Mucosa of stomach (tissue), 1 donor: ENCODE measurements around the gene KCNQ1.

Source experiments
- H3K27me3 ChIP-seq: one replicate; pipeline ENCODE4 v1.7.0; 2013; ENCODE audit warnings: mild to moderate bottlenecking, low read length; ENCODE audit not compliant: control insufficient read depth, insufficient read depth
- H3K36me3 ChIP-seq: one replicate; pipeline ENCODE4 v1.7.0; 2013; ENCODE audit warnings: low read length; ENCODE audit not compliant: control insufficient read depth, insufficient read depth
- H3K4me1 ChIP-seq: one replicate; pipeline ENCODE4 v1.7.0; 2013; ENCODE audit warnings: mild to moderate bottlenecking, low read length; ENCODE audit not compliant: control insufficient read depth, insufficient read depth
- H3K4me3 ChIP-seq: one replicate; pipeline ENCODE4 v1.7.0; 2013; ENCODE audit warnings: low read length
- H3K9ac ChIP-seq: one replicate; pipeline ENCODE4 v1.7.0; 2013; ENCODE audit warnings: mild to moderate bottlenecking, low read length, moderate library complexity
- H3K9me3 ChIP-seq: one replicate; pipeline ENCODE4 v1.7.0; 2013; ENCODE audit warnings: mild to moderate bottlenecking, low read length, moderate library complexity; ENCODE audit not compliant: control insufficient read depth
- donor health status: Pancreatic carcinoma.

KCNQ1 gene

DNA sequence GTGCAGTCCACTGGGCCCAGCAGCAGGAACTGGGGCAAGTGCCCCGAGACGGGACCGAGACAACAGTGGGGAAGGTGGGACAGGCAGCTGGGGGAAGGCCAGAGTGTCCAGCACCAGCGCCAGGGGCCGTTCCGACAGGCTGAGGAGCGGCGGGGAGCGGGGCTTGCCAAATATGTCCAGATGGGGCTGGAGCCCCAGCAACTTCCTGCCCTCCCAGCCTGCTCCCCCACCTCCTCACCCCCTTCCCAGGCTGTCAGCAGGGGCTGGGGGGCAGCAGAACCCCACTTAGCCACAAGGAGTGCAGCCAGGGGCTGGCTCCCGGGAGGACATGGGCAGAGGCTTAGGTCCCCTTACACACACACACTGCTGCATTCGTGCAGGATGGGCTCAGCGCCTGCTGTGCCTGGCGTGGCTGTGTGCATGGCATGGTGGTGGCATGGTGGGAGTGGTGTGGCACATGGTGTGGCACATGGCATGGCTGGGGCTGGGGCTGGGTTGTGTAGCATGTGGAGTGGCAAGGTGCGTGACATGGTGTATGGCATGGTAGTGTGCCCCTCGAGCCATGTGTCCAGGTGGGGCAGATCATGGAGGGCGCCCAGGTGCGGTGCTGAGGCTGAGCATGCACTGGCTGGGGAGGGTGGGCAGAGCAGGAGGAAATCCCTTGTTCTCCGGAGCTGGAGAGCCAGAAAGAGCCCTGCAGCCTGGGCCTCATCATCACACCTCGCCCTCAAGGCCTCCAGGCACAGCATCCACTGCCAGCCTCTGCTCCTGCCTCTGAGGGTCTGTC lies 389.1 kb downstream of the KCNQ1 start:
- Histone ChIP-seq H3K27me3 (no peaks in the 10 kb centered on the region), H3K9me3 (no peaks in the 10 kb centered on the region), H3K36me3 (no peaks in the 10 kb centered on the region), H3K9ac (no peak overlapping the region), H3K4me3 (no peak overlapping the region), H3K4me1 (peaks cover 12% of the 10 kb centered on the region)

DNA sequence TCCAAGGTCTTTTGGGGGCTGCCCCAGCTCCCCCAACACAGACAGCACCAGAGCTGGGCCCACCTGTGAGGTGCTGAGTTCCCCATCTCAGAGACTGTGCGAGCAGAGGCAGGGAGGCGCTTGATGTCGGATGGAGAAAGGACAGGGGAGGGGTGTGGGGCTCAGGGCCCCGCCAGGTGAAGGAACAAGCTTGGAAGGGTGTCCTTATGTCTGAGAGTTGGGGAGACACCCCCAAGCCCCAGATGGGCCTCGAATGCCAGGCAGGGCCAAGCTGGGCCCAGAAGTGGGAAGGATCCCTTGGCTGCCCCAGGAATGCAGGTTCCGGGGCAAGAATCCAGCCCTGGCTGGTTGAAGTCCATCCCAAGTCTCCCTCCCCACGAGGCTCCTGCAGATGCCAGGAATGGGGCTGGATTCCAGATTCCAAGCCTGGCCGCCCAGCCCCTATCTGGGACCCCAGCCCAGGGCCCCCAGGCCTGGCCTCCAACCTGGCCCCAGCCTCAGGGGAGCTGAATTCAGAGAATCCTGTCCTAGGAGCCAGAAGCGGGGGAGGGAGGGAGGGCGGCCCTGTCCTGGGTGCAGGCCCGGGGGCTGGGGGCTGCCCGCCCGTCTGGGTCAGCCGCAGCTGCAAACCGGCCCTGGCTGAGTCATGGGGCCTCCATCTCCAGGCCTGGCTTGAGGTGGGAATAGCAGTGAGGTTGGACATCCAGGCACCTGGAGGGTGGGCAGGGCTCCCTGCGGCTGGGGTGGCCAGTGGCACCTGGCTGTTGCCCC lies 389.9 kb downstream of the KCNQ1 start:
- H3K4me1 ChIP-seq: peaks cover 12% of the 10 kb centered on the region
- H3K36me3 ChIP-seq: no peaks in the 10 kb centered on the region
- no peak overlapping the region for H3K9ac ChIP-seq
- no peak overlapping the region for H3K4me3 ChIP-seq
- no peaks in the 10 kb centered on the region for H3K27me3 ChIP-seq
- no peaks in the 10 kb centered on the region for H3K9me3 ChIP-seq

DNA sequence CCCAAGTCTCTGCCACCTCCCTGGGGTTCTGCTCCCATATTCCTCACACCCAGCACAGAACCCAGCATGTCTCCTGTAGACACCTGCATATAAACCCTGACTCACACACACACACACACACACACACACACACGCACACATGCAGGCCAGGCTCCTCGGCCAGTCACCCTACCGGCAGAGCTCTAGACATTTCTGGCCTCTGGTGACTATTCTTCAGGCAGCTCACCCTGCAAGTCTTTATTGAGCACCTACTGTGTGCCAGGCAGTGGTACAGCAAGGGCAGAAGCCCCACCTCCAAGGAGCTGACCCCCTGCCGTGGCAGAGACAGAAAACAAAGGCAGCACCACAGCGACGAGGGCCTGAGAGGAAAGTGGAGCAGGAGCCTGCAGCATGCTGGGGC lies 390.5 kb downstream of the KCNQ1 start:
- no peaks in the 10 kb centered on the region for H3K27me3 ChIP-seq
- peaks cover 12% of the 10 kb centered on the region for H3K4me1 ChIP-seq
- no peaks in the 10 kb centered on the region for H3K9me3 ChIP-seq
- no peaks in the 10 kb centered on the region for H3K36me3 ChIP-seq
- H3K4me3 ChIP-seq: no peak overlapping the region
- no peak overlapping the region for H3K9ac ChIP-seq

DNA sequence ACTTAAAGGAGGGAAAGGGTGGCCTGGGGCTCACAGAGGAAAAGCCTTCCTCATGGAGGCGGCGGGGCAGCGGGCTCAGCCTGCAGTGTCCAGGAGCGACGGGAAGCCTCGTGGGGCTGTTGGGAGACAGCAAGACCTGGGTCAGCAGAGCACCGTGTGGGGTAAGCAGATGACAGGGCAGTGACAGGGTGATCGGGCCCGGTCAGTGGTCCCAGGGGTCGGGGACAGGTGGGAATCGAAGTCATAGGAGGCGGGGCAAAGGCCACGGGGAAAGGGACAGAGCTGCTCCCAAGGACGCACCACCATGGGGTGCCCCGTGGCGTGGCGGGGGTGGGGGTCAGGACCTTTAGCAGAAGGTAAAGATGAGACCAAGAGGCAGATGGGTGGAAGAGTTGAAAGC lies 390.9 kb downstream of the KCNQ1 start:
- H3K9ac ChIP-seq: no peak overlapping the region

DNA sequence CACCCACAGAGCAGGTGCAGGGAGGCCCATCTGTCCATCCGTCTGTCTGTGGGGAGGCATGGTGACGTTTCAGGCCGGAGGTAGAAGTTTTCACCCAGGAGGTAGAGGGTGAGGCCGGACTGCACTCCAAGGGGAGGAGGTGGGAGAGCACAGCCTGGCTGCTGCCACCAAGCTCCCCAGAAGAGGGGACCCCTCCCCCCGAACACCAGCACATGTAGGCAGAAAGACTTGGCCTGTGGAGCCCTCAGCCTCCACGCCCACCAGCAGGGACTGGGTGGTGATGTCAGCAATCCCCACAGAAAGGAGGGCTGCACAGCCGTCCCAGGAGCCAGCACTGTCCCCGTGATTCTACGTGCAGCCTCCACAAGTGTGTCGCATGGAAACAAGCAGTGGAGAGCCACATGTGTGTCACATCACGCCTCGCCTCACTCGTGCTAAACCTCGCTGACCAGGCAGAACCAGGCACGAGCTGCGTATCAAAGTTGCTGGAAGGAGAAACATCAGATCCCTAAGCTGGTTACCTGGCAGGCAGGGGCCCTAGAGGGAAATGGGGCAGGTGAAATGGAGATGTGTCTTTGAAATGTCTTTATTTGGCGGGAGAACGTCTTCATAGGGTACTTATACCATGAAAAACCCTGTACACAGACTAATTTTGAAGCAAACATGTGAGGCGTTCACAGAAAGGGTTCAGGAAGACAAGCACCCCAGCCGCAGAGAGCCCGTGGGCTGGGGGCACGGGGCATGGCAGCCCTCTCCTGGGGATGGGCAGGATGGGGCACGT lies 391.7 kb downstream of the KCNQ1 start:
- Histone ChIP-seq H3K9ac (no peak overlapping the region), H3K4me1 (peaks cover 12% of the 10 kb centered on the region), H3K4me3 (no peak overlapping the region), H3K36me3 (no peaks in the 10 kb centered on the region), H3K27me3 (no peaks in the 10 kb centered on the region), H3K9me3 (no peaks in the 10 kb centered on the region)

More for the DNA sequence above, 390.9 kb downstream of the KCNQ1 start:
- Histone ChIP-seq H3K9me3 (no peaks in the 10 kb centered on the region), H3K4me1 (peaks cover 12% of the 10 kb centered on the region), H3K4me3 (no peak overlapping the region), H3K36me3 (no peaks in the 10 kb centered on the region), H3K27me3 (no peaks in the 10 kb centered on the region)

DNA sequence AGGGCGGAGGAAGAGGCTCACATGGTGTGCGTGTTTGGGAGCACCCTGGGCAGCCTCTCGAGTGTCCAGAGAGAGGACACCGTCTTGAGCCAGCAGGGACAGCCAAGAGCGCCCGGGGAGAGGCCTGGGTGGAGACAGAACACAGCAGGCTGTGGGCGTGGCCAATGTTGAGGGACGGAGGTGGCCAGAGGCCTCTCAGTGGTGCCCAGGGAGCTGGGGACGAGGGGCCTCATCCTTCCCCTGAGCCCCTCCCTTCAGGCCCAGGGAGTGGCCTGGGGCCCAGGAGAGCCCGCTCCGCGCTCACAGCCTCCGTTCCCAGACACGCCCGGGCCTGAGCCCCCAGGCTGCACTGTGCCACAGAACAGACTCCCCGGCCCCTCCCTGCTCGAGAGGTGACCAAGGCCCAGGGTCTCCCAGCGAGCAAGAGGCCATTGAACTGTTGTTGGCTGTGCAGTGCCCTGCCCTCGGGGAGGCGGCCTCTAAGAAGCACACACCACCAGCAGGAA lies 392.3 kb downstream of the KCNQ1 start:
- Histone ChIP-seq H3K36me3 (no peaks in the 10 kb centered on the region), H3K9ac (no peak overlapping the region), H3K27me3 (no peaks in the 10 kb centered on the region), H3K9me3 (no peaks in the 10 kb centered on the region), H3K4me3 (no peak overlapping the region), H3K4me1 (peaks cover 12% of the 10 kb centered on the region)

DNA sequence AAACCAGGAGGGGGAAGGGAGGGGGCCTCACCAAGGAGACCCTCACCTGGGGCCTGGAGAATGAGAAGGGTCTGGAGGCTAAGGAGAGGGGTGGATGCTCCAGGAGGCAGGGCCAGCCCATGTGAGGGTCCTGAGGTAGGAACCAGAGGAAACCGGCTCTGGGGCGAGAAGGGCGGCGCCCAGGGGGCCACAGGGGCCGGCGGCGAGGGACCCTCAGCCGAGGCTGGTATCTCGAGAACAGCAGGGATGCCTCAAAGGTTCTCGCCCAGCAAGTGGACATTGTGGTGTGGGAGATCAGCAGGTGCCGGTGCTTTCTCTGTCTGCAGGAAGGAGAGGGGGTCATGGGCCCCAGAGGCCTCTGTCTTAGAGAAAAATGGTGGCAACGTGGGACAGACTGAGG lies 392.8 kb downstream of the KCNQ1 start:
- Histone ChIP-seq H3K36me3 (no peaks in the 10 kb centered on the region), H3K9ac (no peak overlapping the region), H3K27me3 (no peaks in the 10 kb centered on the region), H3K4me3 (no peak overlapping the region), H3K4me1 (peaks cover 12% of the 10 kb centered on the region), H3K9me3 (no peaks in the 10 kb centered on the region)

DNA sequence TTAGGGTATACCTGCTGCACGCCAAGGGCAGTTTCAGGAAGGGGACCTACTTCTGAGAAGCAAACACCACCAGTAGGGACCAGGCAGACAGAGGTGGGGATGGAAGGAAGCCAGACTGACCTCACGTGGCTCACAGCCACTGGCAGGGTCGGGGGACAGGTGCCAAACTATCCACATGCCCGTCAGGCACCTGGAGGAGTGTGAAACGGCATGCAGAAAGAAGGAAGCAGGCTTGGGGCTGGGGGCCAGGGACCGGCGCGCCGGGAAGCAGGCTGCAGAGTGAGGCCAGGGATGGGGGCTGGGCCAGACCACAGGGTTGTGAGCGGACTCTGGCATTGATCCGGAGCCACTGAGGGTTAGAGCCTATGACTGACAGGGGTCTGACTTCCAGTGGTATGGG lies 393.3 kb downstream of the KCNQ1 start:
- no peaks in the 10 kb centered on the region for H3K27me3 ChIP-seq
- H3K36me3 ChIP-seq: no peaks in the 10 kb centered on the region
- no peaks in the 10 kb centered on the region for H3K9me3 ChIP-seq
- H3K9ac ChIP-seq: no peak overlapping the region
- H3K4me1 ChIP-seq: peaks cover 13% of the 10 kb centered on the region
- no peak overlapping the region for H3K4me3 ChIP-seq

DNA sequence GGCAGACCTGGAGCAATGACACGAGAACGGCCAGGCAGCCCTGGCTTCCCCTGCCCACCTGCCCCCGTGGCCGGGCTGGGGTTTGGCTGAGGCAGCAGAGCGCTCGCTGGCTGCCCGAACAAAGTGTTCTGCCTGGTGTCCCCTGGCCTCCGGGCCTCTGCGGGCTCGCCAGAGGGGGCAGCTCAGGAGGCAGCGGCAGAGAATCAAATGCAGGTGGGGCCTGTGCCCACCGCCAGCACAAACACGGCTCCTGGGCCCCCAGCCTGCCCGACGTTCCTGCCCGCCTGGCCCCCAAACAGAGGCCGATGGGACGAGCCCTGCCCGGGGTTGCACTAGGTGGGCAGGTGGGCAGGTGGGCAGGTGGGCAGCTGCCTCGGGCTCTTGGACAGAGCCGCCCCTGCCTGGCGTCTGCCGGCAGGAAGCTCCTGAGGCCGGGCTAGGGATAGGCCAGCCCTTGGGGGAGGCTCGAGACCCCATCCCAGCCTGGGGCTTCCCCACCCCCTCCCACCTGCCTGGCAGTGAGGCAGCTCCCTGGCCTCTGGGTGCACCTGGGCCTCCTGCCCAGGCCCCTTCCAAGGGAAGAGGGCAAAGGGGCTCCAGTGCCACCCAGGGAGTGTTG lies 394.0 kb downstream of the KCNQ1 start:
- no peaks in the 10 kb centered on the region for H3K9me3 ChIP-seq
- peaks cover 18% of the 10 kb centered on the region for H3K4me1 ChIP-seq
- H3K4me3 ChIP-seq: no peak overlapping the region
- H3K36me3 ChIP-seq: no peaks in the 10 kb centered on the region
- no peaks in the 10 kb centered on the region for H3K27me3 ChIP-seq
- no peak overlapping the region for H3K9ac ChIP-seq

DNA sequence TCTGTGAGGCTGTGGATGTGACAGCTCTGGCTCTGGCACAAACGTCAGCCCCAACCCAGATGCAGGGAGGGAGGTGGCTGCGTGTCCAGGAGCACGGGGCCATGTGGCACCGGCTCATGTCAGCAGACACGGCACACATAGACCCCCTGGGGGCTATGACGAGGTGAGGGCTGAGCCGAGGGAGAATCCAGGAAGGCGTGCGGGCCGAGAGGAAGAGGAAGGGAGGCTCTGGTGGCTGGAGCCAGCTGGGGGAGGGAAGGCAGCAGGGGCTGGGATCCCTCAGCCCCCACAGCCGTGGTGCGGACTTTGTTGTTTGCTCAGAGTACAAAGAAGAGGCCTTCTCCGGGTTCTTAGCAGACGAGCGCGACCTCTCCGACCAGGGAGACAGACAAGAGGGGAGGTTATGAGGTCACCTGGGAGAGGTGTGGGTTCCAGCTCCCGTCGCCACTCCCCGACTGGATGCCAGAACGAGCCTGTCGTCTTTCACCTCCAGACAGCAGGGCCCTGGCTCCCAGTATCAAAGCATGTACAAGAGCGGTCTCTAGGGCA lies 394.7 kb downstream of the KCNQ1 start:
- no peak overlapping the region for H3K4me3 ChIP-seq
- H3K27me3 ChIP-seq: no peaks in the 10 kb centered on the region
- peaks cover 18% of the 10 kb centered on the region for H3K4me1 ChIP-seq
- no peak overlapping the region for H3K9ac ChIP-seq
- H3K9me3 ChIP-seq: no peaks in the 10 kb centered on the region
- no peaks in the 10 kb centered on the region for H3K36me3 ChIP-seq

DNA sequence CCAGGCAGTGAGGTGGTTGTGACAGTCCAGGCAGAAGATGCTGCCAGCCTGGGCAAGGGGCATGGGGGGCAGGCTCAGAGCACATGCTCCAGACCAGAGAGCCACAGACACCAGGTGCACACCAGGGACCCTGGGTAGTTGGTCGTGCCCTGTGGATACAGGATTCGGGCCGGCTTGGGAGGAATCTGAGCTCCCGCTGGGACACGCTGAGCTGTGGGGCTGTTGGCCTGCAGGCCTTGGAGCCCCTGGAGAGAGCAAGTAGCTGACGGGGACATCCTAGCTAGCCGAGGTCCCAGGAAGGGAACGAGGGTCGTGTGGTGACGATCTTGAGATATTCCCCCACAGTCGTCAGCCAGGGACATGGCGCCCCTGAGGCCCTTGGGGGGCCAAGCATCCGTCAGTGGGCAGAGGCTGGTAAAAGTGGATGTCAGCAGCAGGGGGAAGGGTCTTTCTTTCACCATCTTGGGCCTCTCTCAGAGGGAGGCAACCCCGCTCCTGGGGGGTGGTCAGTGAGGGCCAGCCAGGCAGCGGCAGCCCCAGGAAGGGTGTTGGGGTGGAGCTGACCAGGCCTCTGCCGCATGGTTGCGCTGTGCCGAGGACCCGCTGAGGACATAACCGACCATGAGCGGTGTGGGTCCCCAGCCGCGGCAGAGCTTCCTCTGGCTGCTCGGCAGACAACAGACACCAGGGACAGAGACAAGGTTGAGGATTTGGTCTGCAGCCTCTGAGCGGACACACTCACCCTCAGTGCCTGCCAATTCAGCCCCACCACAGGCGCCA lies 396.8 kb downstream of the KCNQ1 start:
- peaks cover 15% of the 10 kb centered on the region for H3K4me1 ChIP-seq
- H3K4me3 ChIP-seq: no peak overlapping the region
- no peaks in the 10 kb centered on the region for H3K27me3 ChIP-seq
- H3K36me3 ChIP-seq: no peaks in the 10 kb centered on the region
- H3K9ac ChIP-seq: no peak overlapping the region
- H3K9me3 ChIP-seq: no peaks in the 10 kb centered on the region
